GM19455 (cell line): ENCODE measurements around the gene CFAP57.
A peak's percentile ranks its signal among the peaks of the same experiment; 100 is the strongest.

Source experiments
- ATAC-seq: cut with Tn5 transposase; IDR thresholded peaks from one replicate; pipeline ENCODE4 v1.9.1; 2021; ENCODE audit not compliant: unreplicated experiment

The CFAP57 gene

GRCh38 chr1:43225168-43225567 is 53.0 kb downstream of the CFAP57 start:
- ATAC-seq: no peak

- ATAC-seq: no peak
These were observed 55.1 kb downstream of the CFAP57 start for GRCh38 chr1:43227143-43227764.

GRCh38 chr1:43229826-43230780 is 58.0 kb downstream of the CFAP57 start:
- ATAC-seq: no peak

GRCh38 chr1:43232074-43232473 is 59.9 kb downstream of the CFAP57 start:
- no peak for ATAC-seq

- ATAC-seq: no peak
These were observed 60.4 kb downstream of the CFAP57 start for GRCh38 chr1:43232482-43232881.

- no peak for ATAC-seq
These were observed 61.5 kb downstream of the CFAP57 start for GRCh38 chr1:43233631-43234030.

GRCh38 chr1:43234267-43234666 is 62.1 kb downstream of the CFAP57 start:
- ATAC-seq: no peak

- ATAC-seq: no peak
These were observed 62.9 kb downstream of the CFAP57 start for GRCh38 chr1:43235040-43235439.

GRCh38 chr1:43235451-43236121 is 63.5 kb downstream of the CFAP57 start:
- no peak for ATAC-seq

GRCh38 chr1:43237121-43237520 is 65.0 kb downstream of the CFAP57 start:
- ATAC-seq: no peak

GRCh38 chr1:43238085-43238484 is 66.0 kb downstream of the CFAP57 start:
- ATAC-seq: no peak

GRCh38 chr1:43238991-43239469 is 66.9 kb downstream of the CFAP57 start:
- peak; percentile 24 for ATAC-seq

GRCh38 chr1:43239484-43239883 is 67.4 kb downstream of the CFAP57 start:
- ATAC-seq: peak; percentile 72

GRCh38 chr1:43241413-43241836 is 69.3 kb downstream of the CFAP57 start:
- ATAC-seq: no peak

GRCh38 chr1:43243299-43243698 is 71.2 kb downstream of the CFAP57 start:
- ATAC-seq: no peak

- ATAC-seq: no peak
These were observed 74.5 kb downstream of the CFAP57 start for GRCh38 chr1:43246466-43247213.

GRCh38 chr1:43247256-43247921 is 75.3 kb downstream of the CFAP57 start:
- no peak for ATAC-seq

GRCh38 chr1:43250351-43250761 is 78.2 kb downstream of the CFAP57 start:
- ATAC-seq: no peak

GRCh38 chr1:43251024-43251423 is 78.9 kb downstream of the CFAP57 start:
- ATAC-seq: no peak

GRCh38 chr1:43252225-43252624 is 80.1 kb downstream of the CFAP57 start:
- ATAC-seq: no peak
